Measurements from ENCODE around the gene FAM118A.
"Not testable (repeated sequence)": the region's sequence is repeated elsewhere in the genome, so short reads cannot be mapped to it uniquely, and the experiment has no call there.

Gene FAM118A

GRCh38 chr22:45292731-45293442 is 16.8 kb upstream of the FAM118A start:
- TF ChIP-seq CTCF (IDR thresholded peaks at IDR 0.05; ENCODE audit: borderline replicate concordance, control extremely low read depth, extremely low read depth, insufficient read depth, missing control alignments), result no peak
- in situ Hi-C loops (cut with MboI; ENCODE audit: low sequenced_read_pairs, unreplicated experiment), result no loop called here
- no peak for DNase-seq (ENCODE audit: low spot score)

DNA sequence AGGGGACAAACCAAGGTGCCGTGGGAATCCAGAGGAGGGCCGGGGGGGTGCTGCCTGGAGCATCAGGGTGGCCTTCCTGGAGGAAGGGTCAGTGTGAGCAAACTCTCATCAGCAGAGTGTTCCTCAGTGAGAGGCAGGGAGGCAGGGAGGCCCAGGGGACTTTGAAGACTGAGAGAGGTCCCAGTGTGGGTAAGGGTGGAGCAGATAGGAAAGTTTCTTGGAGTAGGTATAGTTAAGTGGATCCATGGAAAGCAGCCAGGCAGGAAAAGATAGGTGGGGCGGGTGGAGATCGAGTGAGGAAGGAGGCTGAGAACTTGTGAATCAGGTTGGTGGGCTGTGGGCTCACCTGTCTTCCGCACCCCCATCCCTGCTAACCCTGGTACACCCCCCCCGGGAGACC is 15.7 kb upstream of the FAM118A start:
- in situ Hi-C loops (cut with MboI; ENCODE audit: low sequenced_read_pairs, unreplicated experiment), result no loop called here
- DNase-seq (ENCODE audit: low spot score), result no peak
- TF ChIP-seq CTCF (IDR thresholded peaks at IDR 0.05; ENCODE audit: borderline replicate concordance, control extremely low read depth, extremely low read depth, insufficient read depth, missing control alignments), result no peak

DNA sequence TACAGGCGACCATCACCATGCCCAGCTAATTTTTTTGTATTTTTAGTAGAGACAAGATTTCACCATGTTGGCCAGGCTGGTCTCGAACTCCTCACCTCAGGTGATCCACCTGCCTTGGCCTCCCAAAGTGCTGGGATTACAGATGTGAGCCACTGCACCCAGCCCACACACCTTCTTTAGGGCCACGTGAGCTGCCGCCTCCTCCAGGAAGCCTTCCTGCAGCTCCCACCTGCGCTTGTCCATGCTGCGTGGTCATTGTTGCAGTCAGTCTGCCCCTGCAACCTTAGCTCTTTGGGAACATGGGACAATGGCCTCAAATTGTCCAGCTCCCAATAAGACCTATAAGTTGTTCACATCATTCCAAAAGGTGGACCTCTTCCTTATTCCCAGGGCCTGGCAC is 14.7 kb upstream of the FAM118A start:
- DNase-seq (ENCODE audit: low spot score); in situ Hi-C loops (cut with MboI; ENCODE audit: low sequenced_read_pairs, unreplicated experiment): not testable (repeated sequence)

DNA sequence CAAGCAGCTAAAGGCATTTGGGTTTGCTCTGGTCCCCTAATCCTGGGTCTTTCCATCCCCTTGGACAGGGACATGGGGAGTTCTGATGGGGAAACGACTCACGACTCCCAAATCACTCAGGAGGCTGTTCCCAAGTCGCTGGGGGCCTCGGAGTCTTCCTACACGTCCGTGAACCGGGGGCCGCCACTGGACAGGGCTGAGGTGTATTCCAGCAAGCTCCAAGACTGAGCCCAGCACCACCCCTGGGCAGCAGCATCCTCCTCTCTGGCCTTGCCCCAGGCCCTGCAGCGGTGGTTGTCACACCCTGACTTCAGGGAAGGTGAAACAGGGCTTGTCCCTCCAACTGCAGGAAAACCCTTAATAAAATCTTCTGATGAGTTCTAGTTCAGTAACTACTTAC is 14.2 kb upstream of the FAM118A start:
- in situ Hi-C loops (cut with MboI; ENCODE audit: low sequenced_read_pairs, unreplicated experiment), result no loop called here

GRCh38 chr22:45296628-45297297 is 13.0 kb upstream of the FAM118A start:
- no peak for DNase-seq (ENCODE audit: low spot score)
- in situ Hi-C loops (cut with MboI; ENCODE audit: low sequenced_read_pairs, unreplicated experiment), result no loop called here
- TF ChIP-seq CTCF (IDR thresholded peaks at IDR 0.05; ENCODE audit: borderline replicate concordance, control extremely low read depth, extremely low read depth, insufficient read depth, missing control alignments), result no peak

More for the DNA sequence above, 14.2 kb upstream of the FAM118A start:
- no peak for TF ChIP-seq CTCF (IDR thresholded peaks at IDR 0.05; ENCODE audit: borderline replicate concordance, control extremely low read depth, extremely low read depth, insufficient read depth, missing control alignments)
- DNase-seq (ENCODE audit: low spot score), result no peak

DNA sequence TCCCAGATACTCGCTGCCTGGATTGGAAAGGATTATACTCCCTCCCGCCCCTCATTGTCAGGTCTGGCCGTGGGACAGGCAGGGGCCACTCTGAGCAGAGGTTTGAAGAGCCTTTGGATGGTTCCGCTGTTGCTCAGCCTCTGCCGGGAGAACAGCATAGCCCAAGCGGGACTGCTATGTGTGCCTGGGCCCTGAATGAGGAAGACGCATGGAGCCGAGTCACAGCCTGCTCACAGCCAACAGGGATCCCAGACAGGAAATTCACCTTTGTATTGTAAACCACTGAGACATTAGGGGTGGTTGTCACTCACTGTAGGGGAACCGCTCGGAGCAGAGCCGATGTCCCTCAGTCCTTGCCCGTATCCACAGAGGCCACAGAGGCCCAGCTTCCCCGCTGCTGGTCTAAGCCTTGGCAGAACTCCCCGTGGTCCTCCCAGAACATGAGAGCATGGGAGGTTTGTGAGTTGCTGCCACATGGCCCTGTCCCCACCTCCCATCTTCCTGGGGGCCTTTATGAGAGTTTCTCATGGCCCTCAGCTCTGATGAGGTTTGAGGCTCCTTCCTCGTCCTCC is 10.7 kb upstream of the FAM118A start:
- DNase-seq (ENCODE audit: low spot score), result no peak
- TF ChIP-seq CTCF (IDR thresholded peaks at IDR 0.05; ENCODE audit: borderline replicate concordance, control extremely low read depth, extremely low read depth, insufficient read depth, missing control alignments), result no peak
- in situ Hi-C loops (cut with MboI; ENCODE audit: low sequenced_read_pairs, unreplicated experiment), result no loop called here

GRCh38 chr22:45302751-45303150 is 7.0 kb upstream of the FAM118A start:
- TF ChIP-seq CTCF (IDR thresholded peaks at IDR 0.05; ENCODE audit: borderline replicate concordance, control extremely low read depth, extremely low read depth, insufficient read depth, missing control alignments), result no peak
- DNase-seq (ENCODE audit: low spot score), result no peak
- in situ Hi-C loops (cut with MboI; ENCODE audit: low sequenced_read_pairs, unreplicated experiment), result no loop called here
